IgD-negative memory B cell (primary cell): ENCODE data around the gene PROZ. TPM values are rescaled to one million over a fixed set of nuclear protein-coding genes. Genes with fewer than 3 reads are reported as not detected.

ENCODE experiments used
- polyA plus RNA-seq: library from polyadenylated mRNA; unstranded; fragments of 300-500 nt; fragmentation: Illumina TruSeq; gene quantifications from one replicate; pipeline ENCODE4 v1.2.3, GENCODE V29; 2021

PROZ gene
- polyA plus RNA-seq, 1 donor from 2014 or later: not detected

Other genes starting within 250 kb of the PROZ start
- 1.7 TPM for gene MCF2L, start 189.4 kb upstream of the PROZ start, polyA plus RNA-seq
- gene F7, start 52.9 kb upstream of the PROZ start, polyA plus RNA-seq: not detected
- not detected for gene F10, start 35.8 kb upstream of the PROZ start, polyA plus RNA-seq
- gene PCID2, start 50.0 kb downstream of the PROZ start, polyA plus RNA-seq: 46.0 TPM
- gene CUL4A, start 51.0 kb downstream of the PROZ start, polyA plus RNA-seq: 42.6 TPM
- gene LAMP1, start 138.6 kb downstream of the PROZ start, polyA plus RNA-seq: 21.7 TPM
- gene GRTP1, start 205.5 kb downstream of the PROZ start, polyA plus RNA-seq: not detected